ENCODE measurements around the gene MAGT1.
"Not testable (repeated sequence)": the region's sequence is repeated elsewhere in the genome, so short reads cannot be mapped to it uniquely, and the experiment has no call there.

MAGT1 gene

GRCh38 chrX:77899081-77899828 is 4.0 kb upstream of the MAGT1 start, which contains the start of gene COX7B:
Gene COX7B (plus strand): TSS chrX:77899468. CDS start chrX:77899554, 86 bp downstream.
- no peaks in the 10 kb centered on the region for H4K20me1 ChIP-seq (ENCODE audit: insufficient read depth, low read length)
- no peaks in the 10 kb centered on the region for H3F3A ChIP-seq (ENCODE audit: insufficient read depth, low read length)
- peak; percentile 97 for DNase-seq
- TF ChIP-seq, protein P1, sequence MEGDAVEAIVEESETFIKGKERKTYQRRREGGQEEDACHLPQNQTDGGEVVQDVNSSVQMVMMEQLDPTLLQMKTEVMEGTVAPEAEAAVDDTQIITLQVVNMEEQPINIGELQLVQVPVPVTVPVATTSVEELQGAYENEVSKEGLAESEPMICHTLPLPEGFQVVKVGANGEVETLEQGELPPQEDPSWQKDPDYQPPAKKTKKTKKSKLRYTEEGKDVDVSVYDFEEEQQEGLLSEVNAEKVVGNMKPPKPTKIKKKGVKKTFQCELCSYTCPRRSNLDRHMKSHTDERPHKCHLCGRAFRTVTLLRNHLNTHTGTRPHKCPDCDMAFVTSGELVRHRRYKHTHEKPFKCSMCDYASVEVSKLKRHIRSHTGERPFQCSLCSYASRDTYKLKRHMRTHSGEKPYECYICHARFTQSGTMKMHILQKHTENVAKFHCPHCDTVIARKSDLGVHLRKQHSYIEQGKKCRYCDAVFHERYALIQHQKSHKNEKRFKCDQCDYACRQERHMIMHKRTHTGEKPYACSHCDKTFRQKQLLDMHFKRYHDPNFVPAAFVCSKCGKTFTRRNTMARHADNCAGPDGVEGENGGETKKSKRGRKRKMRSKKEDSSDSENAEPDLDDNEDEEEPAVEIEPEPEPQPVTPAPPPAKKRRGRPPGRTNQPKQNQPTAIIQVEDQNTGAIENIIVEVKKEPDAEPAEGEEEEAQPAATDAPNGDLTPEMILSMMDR (IDR thresholded peaks at IDR 0.05; ENCODE audit: low read length) = peak; percentile 44
- TF ChIP-seq EZH2phosphoT487 (IDR thresholded peaks at IDR 0.05; ENCODE audit: low read length) = no peak
- H3K4me2 ChIP-seq (ENCODE audit: low read depth, low read length) = peak within 1 kb of the TSS; percentile 63
- H3K36me3 ChIP-seq (replicated peaks; ENCODE audit: insufficient read depth, low read length) = 0 out of 2 replicates have a peak, but pooled peaks cover 5% of the 10 kb centered on the region
- H3K4me3 ChIP-seq (ENCODE audit: low read length) = peak within 1 kb of the TSS; percentile 85
- peaks cover 51% of the 10 kb centered on the region for H3K79me2 ChIP-seq (ENCODE audit: low read length)
- peak within 1 kb of the TSS; percentile 83 for H3K9ac ChIP-seq (ENCODE audit: low read length)
- H3K27ac ChIP-seq (ENCODE audit: low read length) = peak within 1 kb of the TSS; percentile 93
- no peaks in the 10 kb centered on the region for H3K9me2 ChIP-seq (replicated peaks; ENCODE audit: insufficient read depth, low read length)
- no peaks in the 10 kb centered on the region for H3K9me3 ChIP-seq (replicated peaks; ENCODE audit: insufficient read depth, low read length)
- no peaks in the 10 kb centered on the region for H3K4me1 ChIP-seq (ENCODE audit: low read length)
- no peaks in the 10 kb centered on the region for H3K27me3 ChIP-seq (replicated peaks; ENCODE audit: insufficient read depth, low read length)
- 0 out of 2 replicates have a peak within 1 kb of the TSS, but pooled peaks have one; percentile 67 for H2AFZ ChIP-seq (ENCODE audit: low read length)

GRCh38 chrX:77893713-77894112 is 1.5 kb downstream of the MAGT1 start:
- Histone ChIP-seq H3K79me2 (ENCODE audit: low read length) (peaks cover 54% of the 10 kb centered on the region), H3F3A (ENCODE audit: insufficient read depth, low read length) (no peaks in the 10 kb centered on the region), H3K4me1 (ENCODE audit: low read length) (no peaks in the 10 kb centered on the region), H2AFZ (ENCODE audit: low read length) (no peak overlapping the region), H3K27me3 (replicated peaks; ENCODE audit: insufficient read depth, low read length) (no peaks in the 10 kb centered on the region), H3K9me3 (replicated peaks; ENCODE audit: insufficient read depth, low read length) (no peaks in the 10 kb centered on the region), H3K27ac (ENCODE audit: low read length) (no peak overlapping the region), H3K9me2 (replicated peaks; ENCODE audit: insufficient read depth, low read length) (no peaks in the 10 kb centered on the region), H3K4me3 (ENCODE audit: low read length) (peak overlapping the region; percentile 78), H3K36me3 (replicated peaks; ENCODE audit: insufficient read depth, low read length) (no peaks in the 10 kb centered on the region), H3K4me2 (ENCODE audit: low read depth, low read length) (peak overlapping the region; percentile 72), H3K9ac (ENCODE audit: low read length) (peak overlapping the region; percentile 79; the same call in 1 of the 2 replicates), H4K20me1 (ENCODE audit: insufficient read depth, low read length) (no peaks in the 10 kb centered on the region)
- TF ChIP-seq, protein P1 (IDR thresholded peaks at IDR 0.05; ENCODE audit: low read length) = no peak
- TF ChIP-seq EZH2 (optimal IDR thresholded peaks at IDR 0.05; ENCODE audit: low read depth, low read length) (no peak), EZH2phosphoT487 (IDR thresholded peaks at IDR 0.05; ENCODE audit: low read length) (no peak)
- DNase-seq = no peak

GRCh38 chrX:77892887-77893286 is 2.3 kb downstream of the MAGT1 start:
- H3K27ac ChIP-seq (ENCODE audit: low read length) = no peak overlapping the region
- TF ChIP-seq, protein P1 (IDR thresholded peaks at IDR 0.05; ENCODE audit: low read length) = no peak
- H3K4me1 ChIP-seq (ENCODE audit: low read length) = no peaks in the 10 kb centered on the region
- peaks cover 62% of the 10 kb centered on the region for H3K79me2 ChIP-seq (ENCODE audit: low read length)
- H3K27me3 ChIP-seq (replicated peaks; ENCODE audit: insufficient read depth, low read length) = no peaks in the 10 kb centered on the region
- H3K9me3 ChIP-seq (replicated peaks; ENCODE audit: insufficient read depth, low read length) = no peaks in the 10 kb centered on the region
- no peak overlapping the region for H2AFZ ChIP-seq (ENCODE audit: low read length)
- no peaks in the 10 kb centered on the region for H3F3A ChIP-seq (ENCODE audit: insufficient read depth, low read length)
- no peak for DNase-seq
- no peak overlapping the region; the same call in 1 of the 2 replicates for H3K4me2 ChIP-seq (ENCODE audit: low read depth, low read length)
- no peak overlapping the region for H3K4me3 ChIP-seq (ENCODE audit: low read length)
- H4K20me1 ChIP-seq (ENCODE audit: insufficient read depth, low read length) = no peaks in the 10 kb centered on the region
- no peak overlapping the region for H3K9ac ChIP-seq (ENCODE audit: low read length)
- H3K36me3 ChIP-seq (replicated peaks; ENCODE audit: insufficient read depth, low read length) = no peaks in the 10 kb centered on the region
- no peaks in the 10 kb centered on the region for H3K9me2 ChIP-seq (replicated peaks; ENCODE audit: insufficient read depth, low read length)

- H3K79me2 ChIP-seq (ENCODE audit: low read length) = peaks cover 36% of the 10 kb centered on the region
- H3K4me1 ChIP-seq (ENCODE audit: low read length); H3F3A ChIP-seq (ENCODE audit: insufficient read depth, low read length); H2AFZ ChIP-seq (ENCODE audit: low read length); H3K4me3 ChIP-seq (ENCODE audit: low read length); H3K9ac ChIP-seq (ENCODE audit: low read length); H3K9me2 ChIP-seq (replicated peaks; ENCODE audit: insufficient read depth, low read length); H3K27me3 ChIP-seq (replicated peaks; ENCODE audit: insufficient read depth, low read length); H3K36me3 ChIP-seq (replicated peaks; ENCODE audit: insufficient read depth, low read length); H3K9me3 ChIP-seq (replicated peaks; ENCODE audit: insufficient read depth, low read length); DNase-seq; H4K20me1 ChIP-seq (ENCODE audit: insufficient read depth, low read length); H3K4me2 ChIP-seq (ENCODE audit: low read depth, low read length); H3K27ac ChIP-seq (ENCODE audit: low read length): not testable (repeated sequence)
Observed at GRCh38 chrX:77881418-77881817, 13.8 kb downstream of the MAGT1 start.

All from MM.1S (cell line).